Endodermal cell (in vitro differentiated cells): ENCODE data around the gene RBM25. TPM values are rescaled to one million over a fixed set of nuclear protein-coding genes. Genes with fewer than 3 reads are reported as not detected.
A peak's percentile ranks its signal among the peaks of the same experiment; 100 is the strongest.

ENCODE experiments used
- DNase-seq: peaks from one replicate; pipeline ENCODE4 v3.0.0-alpha.2; 2017
- H3K27ac ChIP-seq: 2 replicates; pipeline ENCODE4 v1.5.1; 2013; ENCODE audit warnings: mild to moderate bottlenecking, low read depth, low read length, moderate library complexity
- H3K27me3 ChIP-seq: 2 replicates; pipeline ENCODE4 v1.6.1; 2013; ENCODE audit warnings: mild to moderate bottlenecking, low read length, moderate library complexity; ENCODE audit not compliant: insufficient read depth, control insufficient read depth, poor library complexity, severe bottlenecking
- H3K36me3 ChIP-seq: 2 replicates; pipeline ENCODE4 v1.7.0; 2013; ENCODE audit warnings: mild to moderate bottlenecking, low read length, moderate library complexity; ENCODE audit not compliant: control insufficient read depth, insufficient read depth
- H3K4me1 ChIP-seq: one replicate; pipeline ENCODE4 v1.7.0; 2013; ENCODE audit warnings: low read length; ENCODE audit not compliant: control insufficient read depth, insufficient read depth
- H3K4me3 ChIP-seq: 2 replicates; pipeline ENCODE4 v1.5.1; 2013; ENCODE audit warnings: mild to moderate bottlenecking, low read length, moderate library complexity
- H3K9ac ChIP-seq: 2 replicates; pipeline ENCODE4 v1.6.1; 2013; ENCODE audit warnings: mild to moderate bottlenecking, low read length, moderate library complexity; ENCODE audit not compliant: poor library complexity, severe bottlenecking; ENCODE audit errors: extremely low read depth
- H3K9me3 ChIP-seq: 2 replicates; pipeline ENCODE4 v1.6.1; 2013; ENCODE audit warnings: mild to moderate bottlenecking, low read length, moderate library complexity; ENCODE audit not compliant: control insufficient read depth
- H3K27ac Mint-ChIP-seq: 2 replicates; pipeline ENCODE4 v1.8.0; 2020; ENCODE audit warnings: mixed read lengths
- H3K27me3 Mint-ChIP-seq: 2 replicates; pipeline ENCODE4 v1.8.0; 2021; ENCODE audit warnings: mild to moderate bottlenecking, mixed read lengths; ENCODE audit not compliant: insufficient read depth
- H3K36me3 Mint-ChIP-seq: 2 replicates; pipeline ENCODE4 v1.8.0; 2020; ENCODE audit warnings: low read depth, mixed read lengths
- H3K4me1 Mint-ChIP-seq: 2 replicates; pipeline ENCODE4 v1.8.0; 2020; ENCODE audit warnings: mixed read lengths
- H3K4me3 Mint-ChIP-seq: 2 replicates; pipeline ENCODE4 v1.8.0; 2020; ENCODE audit warnings: mild to moderate bottlenecking, moderate library complexity, mixed read lengths
- H3K9me3 Mint-ChIP-seq: 2 replicates; pipeline ENCODE4 v1.8.0; 2020; ENCODE audit warnings: mild to moderate bottlenecking, mixed read lengths
- WGBS, 2 experiments: methylation state at CpG; one replicate each; pipeline versions ENCODE4 v1.1.5 to v1.1.7; 2013; ENCODE audit warnings: missing lambda C conversion rate in 2 of 2, mixed read lengths in 1 of 2; ENCODE audit not compliant: insufficient coverage in 1 of 2, insufficient read length in 1 of 2; 5-methylcytosine and 5-hydroxymethylcytosine counted together
- total RNA-seq, 2 donors: library from RNA; stranded (reverse); fragmentation: NEBNext Ultra II Directional in 1 of 2; extraction: Animal tissue kit (Norgen Biotek cat#: 25700) in 1 of 2; gene quantifications; 2 replicates in 1 of 2; 3 replicates in 1 of 2; pipeline ENCODE4 v1.2.1, GENCODE V29; 2021
- TF ChIP-seq, protein P1 (sequence below): fragments of 200-600 bp; sonication (generic); conservative IDR thresholded peaks from 2 replicates; pipeline ENCODE4 v1.5.0; 2021; ENCODE audit warnings: antibody characterized with exemption, mild to moderate bottlenecking

The RBM25 gene
- total RNA-seq, 2 donors from 2014 or later: 132 to 164 TPM

DNA sequence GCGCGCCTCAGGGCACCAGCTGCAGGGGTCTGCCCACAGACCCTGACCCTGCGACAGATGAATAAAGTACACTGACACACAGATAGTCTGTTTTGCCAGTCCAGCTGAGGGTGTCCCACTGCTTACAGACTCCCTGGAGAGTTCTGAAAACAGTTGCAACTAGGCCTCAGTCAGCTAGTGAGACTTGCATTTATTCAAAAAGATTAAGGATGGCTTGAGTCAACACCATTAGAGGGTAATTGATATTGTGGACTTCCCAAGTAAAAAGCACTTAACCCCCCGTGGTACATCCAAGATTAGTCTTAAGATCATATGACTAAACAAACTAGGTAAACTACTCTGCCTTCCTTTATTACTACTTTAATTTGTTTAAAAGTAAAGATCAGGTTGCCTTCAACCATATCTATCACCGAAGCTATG, 66.8 kb downstream of the RBM25 start:
- Mint-ChIP-seq H3K9me3 (no peaks in the 10 kb centered on the region), H3K36me3 (peaks cover 49% of the 10 kb centered on the region), H3K4me1 (peaks cover 30% of the 10 kb centered on the region), H3K27ac (no peak overlapping the region), H3K27me3 (peaks cover 42% of the 10 kb centered on the region), H3K4me3 (no peak overlapping the region)
- Histone ChIP-seq H3K36me3 (peaks cover 48% of the 10 kb centered on the region), H3K9ac (peak overlapping the region; percentile 41), H3K4me3 (peak overlapping the region; percentile 31), H3K9me3 (no peaks in the 10 kb centered on the region), H3K4me1 (peaks cover 5% of the 10 kb centered on the region), H3K27me3 (no peaks in the 10 kb centered on the region), H3K27ac (peak overlapping the region; percentile 15)
- 20 to 48% methylated on average over 3 to 5 of the region's 5 CpGs for WGBS, 2 experiments
- DNase-seq: peak; percentile 69
- TF ChIP-seq, protein P1, sequence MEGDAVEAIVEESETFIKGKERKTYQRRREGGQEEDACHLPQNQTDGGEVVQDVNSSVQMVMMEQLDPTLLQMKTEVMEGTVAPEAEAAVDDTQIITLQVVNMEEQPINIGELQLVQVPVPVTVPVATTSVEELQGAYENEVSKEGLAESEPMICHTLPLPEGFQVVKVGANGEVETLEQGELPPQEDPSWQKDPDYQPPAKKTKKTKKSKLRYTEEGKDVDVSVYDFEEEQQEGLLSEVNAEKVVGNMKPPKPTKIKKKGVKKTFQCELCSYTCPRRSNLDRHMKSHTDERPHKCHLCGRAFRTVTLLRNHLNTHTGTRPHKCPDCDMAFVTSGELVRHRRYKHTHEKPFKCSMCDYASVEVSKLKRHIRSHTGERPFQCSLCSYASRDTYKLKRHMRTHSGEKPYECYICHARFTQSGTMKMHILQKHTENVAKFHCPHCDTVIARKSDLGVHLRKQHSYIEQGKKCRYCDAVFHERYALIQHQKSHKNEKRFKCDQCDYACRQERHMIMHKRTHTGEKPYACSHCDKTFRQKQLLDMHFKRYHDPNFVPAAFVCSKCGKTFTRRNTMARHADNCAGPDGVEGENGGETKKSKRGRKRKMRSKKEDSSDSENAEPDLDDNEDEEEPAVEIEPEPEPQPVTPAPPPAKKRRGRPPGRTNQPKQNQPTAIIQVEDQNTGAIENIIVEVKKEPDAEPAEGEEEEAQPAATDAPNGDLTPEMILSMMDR: no peak

DNA sequence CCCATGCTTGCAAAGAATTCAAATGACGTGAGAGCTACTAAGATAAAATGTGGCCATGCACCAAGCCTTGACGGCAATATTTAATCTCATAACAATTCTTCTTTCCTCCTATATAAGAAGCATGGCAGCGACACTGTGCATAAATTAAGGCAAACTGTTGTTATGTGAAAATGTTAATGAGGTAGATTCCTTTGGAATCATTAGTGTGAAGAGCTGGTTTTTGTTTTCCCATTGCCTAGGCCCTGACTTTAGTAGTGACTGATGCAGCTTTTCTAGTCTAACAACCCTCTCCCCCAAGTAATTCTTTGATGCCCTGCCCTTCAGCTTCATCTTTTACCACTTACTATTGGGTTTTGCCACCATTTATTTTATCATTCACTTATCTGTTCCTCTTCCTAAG, 67.4 kb downstream of the RBM25 start:
- no peak overlapping the region for H3K9ac ChIP-seq
- H3K27ac ChIP-seq: no peak overlapping the region
- Mint-ChIP-seq H3K4me3 (no peak overlapping the region), H3K27me3 (peaks cover 38% of the 10 kb centered on the region), H3K36me3 (peaks cover 43% of the 10 kb centered on the region), H3K9me3 (no peaks in the 10 kb centered on the region), H3K4me1 (peaks cover 30% of the 10 kb centered on the region), H3K27ac (no peak overlapping the region)
- no peak for DNase-seq
- H3K4me1 ChIP-seq: peaks cover 5% of the 10 kb centered on the region
- 45 to 93% methylated on average over 2 to 3 of the region's 3 CpGs for WGBS, 2 experiments
- TF ChIP-seq, protein P1: no peak
- no peaks in the 10 kb centered on the region for H3K9me3 ChIP-seq
- peaks cover 43% of the 10 kb centered on the region for H3K36me3 ChIP-seq
- H3K4me3 ChIP-seq: peak overlapping the region; percentile 6
- no peaks in the 10 kb centered on the region for H3K27me3 ChIP-seq

DNA sequence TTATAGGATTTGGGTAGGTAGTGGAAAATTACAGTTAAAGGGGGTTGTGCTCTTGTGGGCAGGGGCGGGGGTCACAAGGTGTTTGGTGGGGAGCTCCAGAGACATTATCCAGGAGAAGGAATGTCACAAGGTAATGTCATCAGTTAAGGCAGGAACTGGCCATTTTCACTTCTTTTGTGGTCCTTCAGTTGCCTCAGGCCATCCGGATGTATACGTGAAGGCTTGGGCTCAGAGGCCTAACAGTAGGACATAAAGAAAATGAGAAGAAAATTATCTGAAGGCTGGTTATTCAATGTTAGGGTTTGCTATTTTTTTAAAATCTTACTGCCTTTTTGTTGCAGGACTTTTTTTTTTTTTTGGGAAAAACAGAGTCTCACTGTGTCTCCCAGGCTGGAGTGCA, 75.5 kb downstream of the RBM25 start:
- DNase-seq: no peak
- H3K4me3 ChIP-seq: no peak overlapping the region

More for the DNA sequence above, 75.5 kb downstream of the RBM25 start:
- H3K4me3 Mint-ChIP-seq: no peak overlapping the region
- peaks cover 6% of the 10 kb centered on the region for H3K9me3 Mint-ChIP-seq
- no peak overlapping the region for H3K27ac ChIP-seq
- H3K27me3 Mint-ChIP-seq: peaks cover 22% of the 10 kb centered on the region
- no peaks in the 10 kb centered on the region for H3K4me1 ChIP-seq
- no peaks in the 10 kb centered on the region for H3K36me3 ChIP-seq
- peaks cover 8% of the 10 kb centered on the region for H3K9me3 ChIP-seq
- peaks cover 21% of the 10 kb centered on the region for H3K36me3 Mint-ChIP-seq
- H3K27me3 ChIP-seq: no peaks in the 10 kb centered on the region
- TF ChIP-seq, protein P1: no peak
- 96 to 100% methylated on average over 1 to 3 of the region's 3 CpGs for WGBS, 2 experiments
- H3K4me1 Mint-ChIP-seq: peaks cover 7% of the 10 kb centered on the region
- no peak overlapping the region for H3K9ac ChIP-seq
- H3K27ac Mint-ChIP-seq: no peak overlapping the region
